ENCODE results near the gene SAMHD1.
A peak's percentile ranks its signal among the peaks of the same experiment; 100 is the strongest.
"Not testable (repeated sequence)": the region's sequence is repeated elsewhere in the genome, so short reads cannot be mapped to it uniquely, and the experiment has no call there.

SAMHD1 gene

GRCh38 chr20:36951198-36951978 is at the start of gene SAMHD1:
TSS of gene SAMHD1 (minus strand) at chr20:36951708. CDS start at chr20:36951643, 65 bp downstream.
- H4K20me1 ChIP-seq (ENCODE audit: insufficient read depth, low read length): no peaks in the 10 kb centered on the region
- H3K79me2 ChIP-seq (ENCODE audit: insufficient read depth, low read length): no peaks in the 10 kb centered on the region
- H3K4me1 ChIP-seq (ENCODE audit: insufficient read depth, low read length, severe bottlenecking): peaks cover 18% of the 10 kb centered on the region
- H2AFZ ChIP-seq (ENCODE audit: low read length): peak within 1 kb of the TSS; percentile 79
- no peaks in the 10 kb centered on the region for H3K27me3 ChIP-seq (ENCODE audit: insufficient read depth, low read length)
- TF ChIP-seq EZH2 (IDR thresholded peaks at IDR 0.05; ENCODE audit: borderline replicate concordance, low read length): no peak
- TF ChIP-seq CTCF (IDR thresholded peaks at IDR 0.05; ENCODE audit: low read length): no peak
- H3K9ac ChIP-seq (ENCODE audit: low read length): peak within 1 kb of the TSS; percentile 80
- peak within 1 kb of the TSS; percentile 83 for H3K4me2 ChIP-seq (ENCODE audit: low read length)
- H3K9me3 ChIP-seq (ENCODE audit: low read length): no peaks in the 10 kb centered on the region
- H3K27ac ChIP-seq (ENCODE audit: low read depth, low read length, poor library complexity, severe bottlenecking): peak within 1 kb of the TSS; percentile 45
- H3K9me2 ChIP-seq (ENCODE audit: low read depth, low read length): no peaks in the 10 kb centered on the region
- peak within 1 kb of the TSS; percentile 78 for H3K4me3 ChIP-seq (ENCODE audit: low read depth, low read length, poor library complexity, severe bottlenecking)
- 0 out of 2 replicates have a peak, but pooled peaks cover 3% of the 10 kb centered on the region for H3K36me3 ChIP-seq (ENCODE audit: insufficient read depth, low read length)
- no peaks in the 10 kb centered on the region for H3F3A ChIP-seq (ENCODE audit: insufficient read depth, low read length)

GRCh38 chr20:37000171-37000570 is 48.7 kb upstream of the SAMHD1 start:
- H3F3A ChIP-seq (ENCODE audit: insufficient read depth, low read length); H3K4me1 ChIP-seq (ENCODE audit: insufficient read depth, low read length, severe bottlenecking); H3K4me2 ChIP-seq (ENCODE audit: low read length); H2AFZ ChIP-seq (ENCODE audit: low read length); H3K27ac ChIP-seq (ENCODE audit: low read depth, low read length, poor library complexity, severe bottlenecking); H3K79me2 ChIP-seq (ENCODE audit: insufficient read depth, low read length); H3K4me3 ChIP-seq (ENCODE audit: low read depth, low read length, poor library complexity, severe bottlenecking); H3K9me3 ChIP-seq (ENCODE audit: low read length); H3K9me2 ChIP-seq (ENCODE audit: low read depth, low read length); H3K27me3 ChIP-seq (ENCODE audit: insufficient read depth, low read length); H3K9ac ChIP-seq (ENCODE audit: low read length); H4K20me1 ChIP-seq (ENCODE audit: insufficient read depth, low read length): not testable (repeated sequence)
- H3K36me3 ChIP-seq (ENCODE audit: insufficient read depth, low read length): peaks cover 55% of the 10 kb centered on the region

GRCh38 chr20:36998652-36999051 is 47.1 kb upstream of the SAMHD1 start:
- H3K9me3 ChIP-seq (ENCODE audit: low read length): no peaks in the 10 kb centered on the region
- H3K27ac ChIP-seq (ENCODE audit: low read depth, low read length, poor library complexity, severe bottlenecking): no peak overlapping the region
- no peak for TF ChIP-seq EZH2 (IDR thresholded peaks at IDR 0.05; ENCODE audit: borderline replicate concordance, low read length)
- TF ChIP-seq CTCF (IDR thresholded peaks at IDR 0.05; ENCODE audit: low read length): no peak
- no peak overlapping the region for H3K4me3 ChIP-seq (ENCODE audit: low read depth, low read length, poor library complexity, severe bottlenecking)
- H3K36me3 ChIP-seq (ENCODE audit: insufficient read depth, low read length): peaks cover 59% of the 10 kb centered on the region
- no peaks in the 10 kb centered on the region for H3K4me1 ChIP-seq (ENCODE audit: insufficient read depth, low read length, severe bottlenecking)
- no peak overlapping the region for H3K9ac ChIP-seq (ENCODE audit: low read length)
- no peaks in the 10 kb centered on the region for H3K79me2 ChIP-seq (ENCODE audit: insufficient read depth, low read length)
- no peak overlapping the region for H2AFZ ChIP-seq (ENCODE audit: low read length)
- H3K27me3 ChIP-seq (ENCODE audit: insufficient read depth, low read length): no peaks in the 10 kb centered on the region
- no peak overlapping the region for H3K4me2 ChIP-seq (ENCODE audit: low read length)
- no peaks in the 10 kb centered on the region for H4K20me1 ChIP-seq (ENCODE audit: insufficient read depth, low read length)
- H3K9me2 ChIP-seq (ENCODE audit: low read depth, low read length): no peaks in the 10 kb centered on the region
- H3F3A ChIP-seq (ENCODE audit: insufficient read depth, low read length): no peaks in the 10 kb centered on the region; the same call in 1 of the 2 replicates

GRCh38 chr20:36997121-36997520 is 45.6 kb upstream of the SAMHD1 start:
- no peaks in the 10 kb centered on the region for H3K9me2 ChIP-seq (ENCODE audit: low read depth, low read length)
- no peak overlapping the region for H2AFZ ChIP-seq (ENCODE audit: low read length)
- no peaks in the 10 kb centered on the region; the same call in 1 of the 2 replicates for H3F3A ChIP-seq (ENCODE audit: insufficient read depth, low read length)
- no peaks in the 10 kb centered on the region for H3K4me1 ChIP-seq (ENCODE audit: insufficient read depth, low read length, severe bottlenecking)
- H3K4me3 ChIP-seq (ENCODE audit: low read depth, low read length, poor library complexity, severe bottlenecking): no peak overlapping the region
- H3K9me3 ChIP-seq (ENCODE audit: low read length): peaks cover 3% of the 10 kb centered on the region
- no peaks in the 10 kb centered on the region for H3K27me3 ChIP-seq (ENCODE audit: insufficient read depth, low read length)
- no peak for TF ChIP-seq CTCF (IDR thresholded peaks at IDR 0.05; ENCODE audit: low read length)
- no peak for TF ChIP-seq EZH2 (IDR thresholded peaks at IDR 0.05; ENCODE audit: borderline replicate concordance, low read length)
- no peak overlapping the region for H3K27ac ChIP-seq (ENCODE audit: low read depth, low read length, poor library complexity, severe bottlenecking)
- H3K36me3 ChIP-seq (ENCODE audit: insufficient read depth, low read length): peaks cover 48% of the 10 kb centered on the region
- H3K4me2 ChIP-seq (ENCODE audit: low read length): no peak overlapping the region
- no peaks in the 10 kb centered on the region for H3K79me2 ChIP-seq (ENCODE audit: insufficient read depth, low read length)
- H3K9ac ChIP-seq (ENCODE audit: low read length): no peak overlapping the region
- H4K20me1 ChIP-seq (ENCODE audit: insufficient read depth, low read length): no peaks in the 10 kb centered on the region

GRCh38 chr20:36994221-36994620 is 42.7 kb upstream of the SAMHD1 start:
- not testable (repeated sequence) for H3K4me3 ChIP-seq (ENCODE audit: low read depth, low read length, poor library complexity, severe bottlenecking); H2AFZ ChIP-seq (ENCODE audit: low read length); H3K9me2 ChIP-seq (ENCODE audit: low read depth, low read length); H3K79me2 ChIP-seq (ENCODE audit: insufficient read depth, low read length); H3K27me3 ChIP-seq (ENCODE audit: insufficient read depth, low read length); H4K20me1 ChIP-seq (ENCODE audit: insufficient read depth, low read length); H3K27ac ChIP-seq (ENCODE audit: low read depth, low read length, poor library complexity, severe bottlenecking); H3F3A ChIP-seq (ENCODE audit: insufficient read depth, low read length); H3K9ac ChIP-seq (ENCODE audit: low read length); H3K9me3 ChIP-seq (ENCODE audit: low read length); H3K4me1 ChIP-seq (ENCODE audit: insufficient read depth, low read length, severe bottlenecking); H3K4me2 ChIP-seq (ENCODE audit: low read length)
- H3K36me3 ChIP-seq (ENCODE audit: insufficient read depth, low read length): peaks cover 45% of the 10 kb centered on the region
